ENCODE data around the gene KIAA1755.

KIAA1755 gene

GRCh38 chr20:38271608-38272120, 11.1 kb upstream of the KIAA1755 start:
- Histone ChIP-seq H3K36me3 (ENCODE audit: insufficient read depth, insufficient read length, low read length) (no peaks in the 10 kb centered on the region), H3K4me1 (ENCODE audit: insufficient read depth, insufficient read length) (peaks cover 2% of the 10 kb centered on the region), H3K27me3 (ENCODE audit: insufficient read depth, insufficient read length) (no peaks in the 10 kb centered on the region), H3K9ac (ENCODE audit: insufficient read length, low read depth) (no peak overlapping the region), H3K4me3 (ENCODE audit: insufficient read length, low read depth) (no peak overlapping the region), H3K9me3 (ENCODE audit: insufficient read depth, low read length) (0 out of 2 replicates have a peak, but pooled peaks cover 7% of the 10 kb centered on the region)
- no peak for DNase-seq (ENCODE audit: low read depth, low spot score)
- no peak for TF ChIP-seq YY1 (IDR thresholded peaks at IDR 0.05; ENCODE audit: insufficient read depth, insufficient read length)
- TF ChIP-seq ZNF274 (IDR thresholded peaks at IDR 0.05; ENCODE audit: low read depth, low read length): no peak
- TF ChIP-seq SUZ12 (IDR thresholded peaks at IDR 0.05; ENCODE audit: extremely low read depth, insufficient read depth, insufficient read length): no peak

GRCh38 chr20:38270869-38271605, 10.5 kb upstream of the KIAA1755 start:
- TF ChIP-seq YY1 (IDR thresholded peaks at IDR 0.05; ENCODE audit: insufficient read depth, insufficient read length) (no peak), ZNF274 (IDR thresholded peaks at IDR 0.05; ENCODE audit: low read depth, low read length) (no peak), SUZ12 (IDR thresholded peaks at IDR 0.05; ENCODE audit: extremely low read depth, insufficient read depth, insufficient read length) (no peak)
- Histone ChIP-seq H3K27me3 (ENCODE audit: insufficient read depth, insufficient read length) (no peaks in the 10 kb centered on the region), H3K4me1 (ENCODE audit: insufficient read depth, insufficient read length) (peaks cover 2% of the 10 kb centered on the region), H3K9me3 (ENCODE audit: insufficient read depth, low read length) (0 out of 2 replicates have a peak, but pooled peaks cover 7% of the 10 kb centered on the region), H3K36me3 (ENCODE audit: insufficient read depth, insufficient read length, low read length) (no peaks in the 10 kb centered on the region), H3K9ac (ENCODE audit: insufficient read length, low read depth) (no peak overlapping the region), H3K4me3 (ENCODE audit: insufficient read length, low read depth) (no peak overlapping the region)
- DNase-seq (ENCODE audit: low read depth, low spot score): no peak

GRCh38 chr20:38269715-38270114, 9.2 kb upstream of the KIAA1755 start:
- TF ChIP-seq SUZ12 (IDR thresholded peaks at IDR 0.05; ENCODE audit: extremely low read depth, insufficient read depth, insufficient read length): no peak
- no peak for TF ChIP-seq YY1 (IDR thresholded peaks at IDR 0.05; ENCODE audit: insufficient read depth, insufficient read length)
- TF ChIP-seq ZNF274 (IDR thresholded peaks at IDR 0.05; ENCODE audit: low read depth, low read length): no peak
- Histone ChIP-seq H3K36me3 (ENCODE audit: insufficient read depth, insufficient read length, low read length) (no peaks in the 10 kb centered on the region), H3K4me1 (ENCODE audit: insufficient read depth, insufficient read length) (peaks cover 2% of the 10 kb centered on the region), H3K9me3 (ENCODE audit: insufficient read depth, low read length) (0 out of 2 replicates have a peak, but pooled peaks cover 3% of the 10 kb centered on the region), H3K9ac (ENCODE audit: insufficient read length, low read depth) (no peak overlapping the region), H3K27me3 (ENCODE audit: insufficient read depth, insufficient read length) (no peaks in the 10 kb centered on the region), H3K4me3 (ENCODE audit: insufficient read length, low read depth) (no peak overlapping the region)
- DNase-seq (ENCODE audit: low read depth, low spot score): no peak

DNA sequence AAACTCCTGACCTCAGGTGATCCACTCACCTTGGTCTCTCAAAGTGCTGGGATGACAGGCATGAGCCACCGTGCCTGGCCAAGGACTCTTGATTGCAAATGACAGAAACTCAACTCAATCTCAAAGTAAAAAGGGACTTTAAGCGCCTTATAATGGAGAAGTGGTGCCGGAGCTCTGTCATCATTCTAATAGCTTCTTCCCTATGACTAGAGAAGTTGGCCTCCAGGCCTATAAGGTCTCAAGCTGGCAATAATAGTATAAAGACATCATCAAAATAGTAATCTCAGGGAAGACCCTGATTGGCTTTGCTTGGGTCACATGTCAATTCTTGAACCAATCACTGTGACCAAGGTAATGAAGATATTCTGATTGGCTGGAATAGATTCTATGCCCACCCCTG, 8.5 kb upstream of the KIAA1755 start:
- Histone ChIP-seq H3K9ac (ENCODE audit: insufficient read length, low read depth) (no peak overlapping the region), H3K9me3 (ENCODE audit: insufficient read depth, low read length) (no peaks in the 10 kb centered on the region)
- no peak for TF ChIP-seq SUZ12 (IDR thresholded peaks at IDR 0.05; ENCODE audit: extremely low read depth, insufficient read depth, insufficient read length)
- TF ChIP-seq ZNF274 (IDR thresholded peaks at IDR 0.05; ENCODE audit: low read depth, low read length): no peak
- no peak for TF ChIP-seq YY1 (IDR thresholded peaks at IDR 0.05; ENCODE audit: insufficient read depth, insufficient read length)

GRCh38 chr20:38267901-38268514, 7.5 kb upstream of the KIAA1755 start:
- Histone ChIP-seq H3K27me3 (ENCODE audit: insufficient read depth, insufficient read length) (no peaks in the 10 kb centered on the region), H3K36me3 (ENCODE audit: insufficient read depth, insufficient read length, low read length) (no peaks in the 10 kb centered on the region), H3K4me1 (ENCODE audit: insufficient read depth, insufficient read length) (peaks cover 2% of the 10 kb centered on the region), H3K9me3 (ENCODE audit: insufficient read depth, low read length) (no peaks in the 10 kb centered on the region), H3K9ac (ENCODE audit: insufficient read length, low read depth) (no peak overlapping the region), H3K4me3 (ENCODE audit: insufficient read length, low read depth) (no peak overlapping the region)
- TF ChIP-seq ZNF274 (IDR thresholded peaks at IDR 0.05; ENCODE audit: low read depth, low read length) (no peak), YY1 (IDR thresholded peaks at IDR 0.05; ENCODE audit: insufficient read depth, insufficient read length) (no peak), SUZ12 (IDR thresholded peaks at IDR 0.05; ENCODE audit: extremely low read depth, insufficient read depth, insufficient read length) (no peak)
- DNase-seq (ENCODE audit: low read depth, low spot score): no peak

More for the DNA sequence above, 8.5 kb upstream of the KIAA1755 start:
- H3K27me3 ChIP-seq (ENCODE audit: insufficient read depth, insufficient read length): no peaks in the 10 kb centered on the region
- H3K4me1 ChIP-seq (ENCODE audit: insufficient read depth, insufficient read length): peaks cover 2% of the 10 kb centered on the region
- H3K36me3 ChIP-seq (ENCODE audit: insufficient read depth, insufficient read length, low read length): no peaks in the 10 kb centered on the region
- H3K4me3 ChIP-seq (ENCODE audit: insufficient read length, low read depth): no peak overlapping the region
- no peak for DNase-seq (ENCODE audit: low read depth, low spot score)

DNA sequence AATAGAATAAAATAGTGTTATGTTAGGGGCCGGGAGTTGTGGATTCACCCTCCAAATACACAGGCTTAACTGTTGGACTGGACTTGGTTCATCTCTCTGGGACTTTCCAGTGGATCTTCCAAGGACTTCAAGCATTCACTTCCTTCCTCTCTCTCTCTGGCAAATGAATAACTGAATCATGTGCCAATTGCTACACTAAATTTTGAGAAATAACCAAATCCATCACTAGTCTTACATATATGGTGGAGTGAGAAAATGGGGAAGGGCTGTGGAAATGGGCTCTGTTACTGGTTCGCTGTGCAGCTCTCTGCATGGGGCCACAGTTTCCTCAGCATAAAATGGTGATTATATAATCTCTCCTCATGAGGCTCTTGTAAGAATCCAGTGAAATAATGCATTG, 6.8 kb upstream of the KIAA1755 start:
- Histone ChIP-seq H3K9me3 (ENCODE audit: insufficient read depth, low read length) (no peaks in the 10 kb centered on the region), H3K9ac (ENCODE audit: insufficient read length, low read depth) (no peak overlapping the region), H3K4me3 (ENCODE audit: insufficient read length, low read depth) (no peak overlapping the region), H3K27me3 (ENCODE audit: insufficient read depth, insufficient read length) (no peaks in the 10 kb centered on the region), H3K36me3 (ENCODE audit: insufficient read depth, insufficient read length, low read length) (no peaks in the 10 kb centered on the region), H3K4me1 (ENCODE audit: insufficient read depth, insufficient read length) (peaks cover 2% of the 10 kb centered on the region)
- TF ChIP-seq SUZ12 (IDR thresholded peaks at IDR 0.05; ENCODE audit: extremely low read depth, insufficient read depth, insufficient read length) (no peak), ZNF274 (IDR thresholded peaks at IDR 0.05; ENCODE audit: low read depth, low read length) (no peak), YY1 (IDR thresholded peaks at IDR 0.05; ENCODE audit: insufficient read depth, insufficient read length) (no peak)
- DNase-seq (ENCODE audit: low read depth, low spot score): no peak

DNA sequence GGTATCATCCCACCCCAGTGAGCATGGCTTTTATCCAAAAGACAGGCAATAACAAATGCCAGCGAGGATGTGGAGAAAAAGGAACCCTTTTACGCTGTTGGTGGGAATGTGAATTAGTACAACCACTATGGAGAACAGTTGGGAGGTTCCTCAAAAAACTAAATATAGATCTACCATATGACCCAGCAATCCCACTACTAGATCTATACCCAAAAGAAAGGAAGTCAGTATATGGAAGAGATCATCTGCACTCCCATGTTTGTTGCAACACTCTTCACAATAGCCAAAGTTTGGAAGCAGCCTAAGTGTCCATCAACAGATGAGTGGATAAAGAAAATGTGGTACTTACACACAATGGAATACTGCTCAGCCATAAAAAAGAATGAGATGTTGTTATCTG, 5.9 kb upstream of the KIAA1755 start:
- no peak overlapping the region for H3K9ac ChIP-seq (ENCODE audit: insufficient read length, low read depth)
- no peaks in the 10 kb centered on the region for H3K27me3 ChIP-seq (ENCODE audit: insufficient read depth, insufficient read length)
- H3K4me1 ChIP-seq (ENCODE audit: insufficient read depth, insufficient read length): peaks cover 1% of the 10 kb centered on the region
- no peak for DNase-seq (ENCODE audit: low read depth, low spot score)
- no peaks in the 10 kb centered on the region for H3K36me3 ChIP-seq (ENCODE audit: insufficient read depth, insufficient read length, low read length)
- H3K9me3 ChIP-seq (ENCODE audit: insufficient read depth, low read length): no peaks in the 10 kb centered on the region
- no peak overlapping the region for H3K4me3 ChIP-seq (ENCODE audit: insufficient read length, low read depth)
- TF ChIP-seq YY1 (IDR thresholded peaks at IDR 0.05; ENCODE audit: insufficient read depth, insufficient read length) (no peak), SUZ12 (IDR thresholded peaks at IDR 0.05; ENCODE audit: extremely low read depth, insufficient read depth, insufficient read length) (no peak), ZNF274 (IDR thresholded peaks at IDR 0.05; ENCODE audit: low read depth, low read length) (no peak)

Measured in NT2/D1 (cell line).